ENCODE results near the gene MAST3.

GRCh38 chr19:18128044-18128443 is 30.5 kb downstream of the MAST3 start:
- TF ChIP-seq EZH2 (IDR thresholded peaks at IDR 0.05; ENCODE audit: borderline replicate concordance, low read depth, low read length, severe bottlenecking) = no peak
- no peak for TF ChIP-seq CTCF (IDR thresholded peaks at IDR 0.05; ENCODE audit: extremely low read depth in 1 of 2, insufficient read depth in 1 of 2, low read depth in 1 of 2, low read length in 2 of 2)
- TF ChIP-seq POLR2A (IDR thresholded peaks at IDR 0.05; ENCODE audit: low read depth, low read length) = no peak
- TF ChIP-seq MYC (IDR thresholded peaks at IDR 0.05; ENCODE audit: low read depth, low read length) = no peak
- TF ChIP-seq FOS (IDR thresholded peaks at IDR 0.05; ENCODE audit: borderline replicate concordance, insufficient read depth, low read length) = no peak
- TF ChIP-seq POLR2AphosphoS5 (IDR thresholded peaks at IDR 0.05; ENCODE audit: insufficient read depth, low read depth, low read length) = no peak
- TF ChIP-seq MAX (IDR thresholded peaks at IDR 0.05; ENCODE audit: insufficient read depth, insufficient read length) = no peak
- no peak for TF ChIP-seq JUN (IDR thresholded peaks at IDR 0.05; ENCODE audit: borderline replicate concordance, insufficient read depth, insufficient read length, low read depth)
- TF ChIP-seq GATA2 (IDR thresholded peaks at IDR 0.05; ENCODE audit: insufficient read depth, insufficient read length, low read depth, low read length) = no peak

Measured in endothelial cell of umbilical vein (primary cell).